Sigmoid colon (tissue), 3 donors: ENCODE results near the gene COMMD10.

ENCODE experiments used
- POLR2A ChIP-seq, 2 donors: fragments of 450-650 bp; IDR thresholded peaks; one replicate each; pipeline ENCODE4 v1.6.1; 2016; ENCODE audit warnings: antibody characterized with exemption in 2 of 2, mild to moderate bottlenecking in 2 of 2, moderate library complexity in 2 of 2
- TF ChIP-seq, protein P1 (sequence below), 4 experiments: fragments of 450-650 bp in 3 of 4; fragments of 200-600 bp in 1 of 4; IDR thresholded peaks; one replicate each; pipeline ENCODE4 v1.5.1; 2016 to 2019; ENCODE audit warnings: antibody characterized with exemption in 4 of 4, mild to moderate bottlenecking in 3 of 4, moderate library complexity in 2 of 4

DNA sequence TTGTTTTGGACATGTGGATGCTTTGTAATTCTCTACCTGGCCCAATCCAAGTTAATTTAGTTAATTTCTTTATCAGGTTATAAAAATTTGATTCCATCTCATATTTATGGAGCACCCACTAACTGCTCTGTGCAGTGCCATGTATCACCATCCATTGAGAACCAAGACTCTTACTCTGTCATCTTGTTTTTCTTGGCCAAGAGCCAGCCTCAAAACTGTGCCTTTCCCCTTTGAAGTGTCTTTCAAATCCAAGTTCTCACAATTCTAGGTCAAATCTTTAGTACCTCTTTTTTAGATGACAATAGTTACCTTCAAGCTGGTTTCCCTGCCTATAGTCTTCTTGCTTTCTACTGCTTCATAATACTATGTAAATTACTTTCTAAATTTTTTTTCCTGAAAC, 3.2 kb downstream of the COMMD10 start:
- TF ChIP-seq POLR2A (IDR thresholded peaks at IDR 0.05): no peak
- TF ChIP-seq, protein P1, sequence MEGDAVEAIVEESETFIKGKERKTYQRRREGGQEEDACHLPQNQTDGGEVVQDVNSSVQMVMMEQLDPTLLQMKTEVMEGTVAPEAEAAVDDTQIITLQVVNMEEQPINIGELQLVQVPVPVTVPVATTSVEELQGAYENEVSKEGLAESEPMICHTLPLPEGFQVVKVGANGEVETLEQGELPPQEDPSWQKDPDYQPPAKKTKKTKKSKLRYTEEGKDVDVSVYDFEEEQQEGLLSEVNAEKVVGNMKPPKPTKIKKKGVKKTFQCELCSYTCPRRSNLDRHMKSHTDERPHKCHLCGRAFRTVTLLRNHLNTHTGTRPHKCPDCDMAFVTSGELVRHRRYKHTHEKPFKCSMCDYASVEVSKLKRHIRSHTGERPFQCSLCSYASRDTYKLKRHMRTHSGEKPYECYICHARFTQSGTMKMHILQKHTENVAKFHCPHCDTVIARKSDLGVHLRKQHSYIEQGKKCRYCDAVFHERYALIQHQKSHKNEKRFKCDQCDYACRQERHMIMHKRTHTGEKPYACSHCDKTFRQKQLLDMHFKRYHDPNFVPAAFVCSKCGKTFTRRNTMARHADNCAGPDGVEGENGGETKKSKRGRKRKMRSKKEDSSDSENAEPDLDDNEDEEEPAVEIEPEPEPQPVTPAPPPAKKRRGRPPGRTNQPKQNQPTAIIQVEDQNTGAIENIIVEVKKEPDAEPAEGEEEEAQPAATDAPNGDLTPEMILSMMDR (IDR thresholded peaks at IDR 0.05): no peak
